SK-N-MC (cell line): ENCODE results near the gene CEP85.

Experiments
- EZH2 ChIP-seq: fragments of 200-600 bp; sonication (generic); IDR thresholded peaks from one replicate; pipeline ENCODE4 v1.6.1; 2017; ENCODE audit warnings: antibody characterized with exemption
- FOXP2 ChIP-seq: optimal IDR thresholded peaks from 2 replicates; pipeline ENCODE3; 2011; ENCODE audit warnings: mild to moderate bottlenecking, moderate library complexity; ENCODE audit not compliant: insufficient read depth; ENCODE audit errors: extremely low read length, control extremely low read depth
- POLR2AphosphoS5 ChIP-seq: IDR thresholded peaks from 2 replicates; pipeline ENCODE4 v1.6.1; 2012; ENCODE audit warnings: mild to moderate bottlenecking, low read depth, low read length, borderline replicate concordance

- TF ChIP-seq EZH2, result no peak
- TF ChIP-seq POLR2AphosphoS5, result no peak
- no peak for TF ChIP-seq FOXP2
These were observed 23.7 kb upstream of the CEP85 start for GRCh38 chr1:26210147-26210870.
